Activated T-helper 9 cell treated with anti-CD3 and anti-CD28 coated beads, Interleukin-2, amount 50 U/mL, for 16 hours (primary cell): Measurements from ENCODE around the gene TIAL1.
"Not testable (repeated sequence)": the region's sequence is repeated elsewhere in the genome, so short reads cannot be mapped to it uniquely, and the experiment has no call there.

Experiments
- DNase-seq: peaks from one replicate; pipeline ENCODE4 v3.0.0-alpha.2; 2020; ENCODE audit warnings: low read depth

Gene TIAL1, protein sequence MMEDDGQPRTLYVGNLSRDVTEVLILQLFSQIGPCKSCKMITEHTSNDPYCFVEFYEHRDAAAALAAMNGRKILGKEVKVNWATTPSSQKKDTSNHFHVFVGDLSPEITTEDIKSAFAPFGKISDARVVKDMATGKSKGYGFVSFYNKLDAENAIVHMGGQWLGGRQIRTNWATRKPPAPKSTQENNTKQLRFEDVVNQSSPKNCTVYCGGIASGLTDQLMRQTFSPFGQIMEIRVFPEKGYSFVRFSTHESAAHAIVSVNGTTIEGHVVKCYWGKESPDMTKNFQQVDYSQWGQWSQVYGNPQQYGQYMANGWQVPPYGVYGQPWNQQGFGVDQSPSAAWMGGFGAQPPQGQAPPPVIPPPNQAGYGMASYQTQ

DNA sequence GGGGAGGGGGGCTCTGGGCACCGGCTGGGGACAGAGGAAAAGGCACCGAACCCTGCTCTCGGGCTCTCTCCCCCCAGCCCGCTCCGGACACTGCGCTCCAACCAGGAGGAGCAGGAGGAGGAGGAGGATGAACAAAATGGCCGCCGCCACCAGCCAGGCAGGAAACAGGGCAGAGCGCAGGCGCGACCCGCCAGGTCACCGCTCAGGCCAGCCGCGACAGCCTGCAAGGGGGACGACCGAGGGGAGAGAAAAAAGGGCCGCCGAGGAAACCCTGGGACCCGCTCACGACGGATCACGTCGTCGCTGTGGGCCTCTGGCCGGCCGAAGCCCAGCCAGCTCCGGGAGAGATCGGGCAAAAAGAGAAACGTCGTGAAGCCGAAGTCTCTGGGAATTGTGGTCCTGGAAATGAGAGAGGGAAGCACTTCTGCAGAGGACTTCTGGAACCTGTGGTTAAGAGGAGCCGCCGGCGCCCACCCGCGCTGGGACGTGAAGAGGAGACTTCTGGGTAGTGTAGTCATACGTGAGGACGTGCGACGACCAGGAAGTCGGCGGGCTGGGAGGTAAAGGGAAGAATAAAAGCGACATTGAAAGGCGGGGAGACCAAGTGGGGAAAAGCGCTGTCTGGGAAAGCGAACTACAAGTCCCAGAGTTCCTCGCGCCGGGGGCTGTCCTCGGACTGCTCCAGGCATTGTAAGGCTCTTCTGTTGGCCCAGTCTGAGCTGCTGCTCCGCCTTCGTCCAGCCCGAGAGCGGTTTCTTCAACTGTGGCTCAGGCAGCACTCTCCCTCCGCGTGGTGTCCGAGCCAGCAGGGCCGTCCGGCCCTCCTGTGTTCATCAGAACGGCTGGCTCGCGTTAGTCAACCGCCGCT lies at the start of gene TIAL1:
Gene TIAL1 (minus strand): TSS at position 428 of the 868 bp plus-strand sequence. CDS start 499 bp downstream, outside the sequence.
- DNase-seq: peak; percentile 85

DNA sequence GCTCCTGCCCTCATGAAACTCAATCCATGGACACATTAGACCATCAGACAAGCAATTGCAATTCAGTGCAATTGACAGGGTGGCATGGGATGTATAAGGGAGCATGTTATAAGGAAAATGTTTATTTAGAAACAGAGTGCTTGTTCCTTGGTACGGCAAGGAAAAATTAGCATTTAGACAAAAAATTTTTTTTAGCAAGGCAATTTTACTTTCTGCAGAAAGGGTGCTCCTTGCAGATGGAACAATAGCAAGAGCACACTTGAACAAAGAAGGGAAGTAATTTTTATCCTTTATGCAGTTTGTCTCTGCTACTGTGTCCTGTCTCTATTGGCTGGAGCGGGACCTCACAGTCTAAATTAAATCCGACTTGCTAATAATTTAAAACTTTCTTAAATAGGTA lies 48.2 kb upstream of the TIAL1 start:
- DNase-seq: no peak

DNA sequence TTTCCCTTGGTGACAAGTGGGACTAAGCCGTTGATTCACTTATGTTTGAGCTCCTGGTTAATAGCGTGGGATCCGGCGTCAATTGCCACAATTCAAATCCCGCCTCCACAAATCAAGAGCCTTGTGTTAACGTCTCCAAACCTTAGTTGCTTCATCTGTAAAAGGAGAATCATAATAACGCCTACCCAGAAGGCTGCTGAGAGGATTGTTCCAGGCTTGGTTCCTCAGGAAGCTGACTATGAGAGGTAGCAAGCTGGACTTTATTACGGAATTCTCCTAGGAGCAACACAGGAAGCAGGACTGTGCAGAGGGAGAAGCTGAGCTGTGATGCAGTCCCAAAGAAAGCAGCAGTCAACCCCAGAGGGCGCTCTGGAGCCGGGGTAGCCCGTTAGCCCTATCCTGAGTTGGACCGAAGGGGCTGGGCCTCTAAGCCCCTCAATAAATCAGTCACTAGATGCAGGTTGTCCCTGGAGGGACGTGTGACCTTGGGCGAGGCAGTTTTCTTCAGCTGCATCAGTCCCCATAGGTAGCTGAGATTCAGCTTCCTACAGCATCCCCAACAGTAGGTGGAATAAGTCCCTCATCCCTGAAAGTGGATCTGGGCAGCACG lies 47.5 kb upstream of the TIAL1 start:
- no peak for DNase-seq

DNA sequence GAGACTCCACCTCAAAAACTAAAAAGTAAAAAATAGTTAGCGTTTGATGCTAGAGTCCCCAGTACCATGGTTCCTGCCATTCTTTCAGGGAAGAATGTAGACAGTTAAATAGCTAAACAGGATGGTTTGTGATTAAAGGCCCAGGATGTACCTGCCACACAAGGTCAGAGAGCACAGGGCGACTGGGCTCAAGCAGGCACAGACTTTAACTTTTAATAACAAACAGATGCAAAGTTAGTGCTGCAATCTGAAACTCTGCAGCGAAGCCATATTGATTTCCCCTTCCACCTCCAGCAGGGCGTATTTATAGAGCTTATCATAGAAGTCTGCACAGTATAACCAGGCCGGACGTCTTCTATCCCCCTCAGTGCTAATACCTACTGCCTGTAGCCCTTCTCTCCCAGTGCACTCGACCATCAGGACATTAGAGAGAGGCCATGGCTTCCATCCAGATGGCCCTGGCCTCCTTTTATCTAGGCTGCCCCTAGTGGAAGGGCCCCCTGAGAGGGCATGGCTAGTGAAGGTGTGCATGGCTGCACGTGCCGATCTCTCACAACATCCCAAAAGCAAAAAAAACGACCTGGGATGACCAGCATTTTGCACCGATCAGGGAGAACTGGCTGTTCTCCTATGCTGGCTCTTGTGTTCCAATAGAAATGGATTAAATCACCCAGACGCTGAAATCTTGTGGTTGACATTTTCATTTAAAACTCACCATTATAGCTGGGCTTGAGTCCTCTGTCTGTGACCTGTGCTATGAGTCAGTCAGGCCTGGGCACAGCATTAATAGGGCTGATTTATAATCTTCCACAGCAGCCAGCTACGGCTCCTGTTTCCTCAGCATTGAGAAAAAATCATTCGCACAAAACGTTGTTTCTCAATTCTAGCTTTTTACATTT lies 46.8 kb upstream of the TIAL1 start:
- no peak for DNase-seq

DNA sequence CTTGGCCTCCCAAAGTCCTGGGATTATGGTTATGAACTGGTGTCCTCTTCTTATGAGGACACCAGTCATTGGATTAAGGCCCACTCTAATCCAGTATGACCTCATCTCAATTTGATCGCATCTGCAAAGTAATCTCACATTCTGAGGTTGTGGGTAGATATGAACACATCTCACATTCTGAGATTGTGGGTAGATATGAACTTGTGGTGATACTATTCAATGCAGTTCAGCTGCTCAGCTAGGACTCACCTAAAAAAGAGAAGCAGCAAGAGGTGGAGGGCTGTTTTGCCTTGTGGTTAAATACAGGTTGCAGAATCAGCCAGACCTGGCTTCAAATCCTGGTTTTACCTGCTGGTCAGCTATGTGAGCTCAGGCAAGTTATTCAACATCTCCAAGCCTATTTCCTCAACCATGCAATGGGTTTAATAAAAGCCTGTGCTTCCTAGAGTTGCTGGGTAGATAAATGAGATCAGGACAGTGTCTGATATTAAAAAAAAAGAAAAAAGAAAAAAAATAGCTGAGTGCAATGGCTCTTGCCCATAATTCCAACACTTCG lies 45.9 kb upstream of the TIAL1 start:
- no peak for DNase-seq

DNA sequence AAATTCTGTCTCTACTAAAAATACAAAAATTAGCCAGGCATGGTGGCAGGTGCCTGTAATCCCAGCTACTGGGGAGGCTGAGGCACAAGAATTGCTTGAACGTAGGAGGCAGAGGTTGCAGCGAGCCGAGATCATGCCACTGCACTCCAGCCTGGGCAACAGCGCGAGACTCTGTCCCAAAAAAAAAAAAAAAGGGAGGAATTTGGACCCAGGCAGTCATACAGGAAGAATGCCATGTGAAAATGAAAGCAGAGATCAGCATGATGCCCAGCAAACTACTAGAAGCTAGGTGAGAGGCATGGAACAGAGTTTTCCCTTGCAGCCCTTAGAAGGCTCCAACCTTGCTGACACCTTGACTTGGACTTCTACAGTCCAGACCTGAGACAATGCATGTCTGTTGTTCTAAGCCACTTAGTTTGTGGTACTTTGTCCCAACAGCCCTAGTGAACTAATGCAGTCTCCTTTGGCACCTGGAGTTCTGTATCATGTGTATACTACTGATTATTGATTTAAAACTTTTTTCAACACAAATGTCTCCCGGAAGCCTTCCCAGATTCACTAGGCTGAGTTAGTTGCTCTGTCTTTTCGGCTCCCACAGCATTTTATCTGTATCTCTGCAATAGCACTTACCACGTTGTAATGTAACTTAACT lies 44.2 kb upstream of the TIAL1 start:
- no peak for DNase-seq

DNA sequence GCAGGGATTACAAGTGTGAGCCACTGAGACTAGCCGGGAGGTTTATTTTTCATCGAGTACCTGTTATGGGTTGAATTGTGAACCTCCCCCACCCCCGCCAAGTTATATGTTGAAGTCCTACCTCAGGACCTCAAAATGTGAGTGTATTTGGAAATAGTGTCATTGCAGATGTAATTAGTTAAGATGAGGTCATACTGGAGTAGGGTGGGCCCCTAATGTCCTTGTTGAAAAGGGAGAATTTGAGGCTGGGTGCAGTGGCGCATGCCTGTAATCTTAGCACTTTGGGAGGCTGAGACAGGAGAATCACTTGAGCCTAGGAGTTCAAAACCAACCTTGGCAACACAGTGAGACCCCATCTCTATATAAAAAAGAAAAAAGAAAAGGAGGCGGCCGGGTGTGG lies 43.6 kb upstream of the TIAL1 start:
- DNase-seq: no peak

DNA sequence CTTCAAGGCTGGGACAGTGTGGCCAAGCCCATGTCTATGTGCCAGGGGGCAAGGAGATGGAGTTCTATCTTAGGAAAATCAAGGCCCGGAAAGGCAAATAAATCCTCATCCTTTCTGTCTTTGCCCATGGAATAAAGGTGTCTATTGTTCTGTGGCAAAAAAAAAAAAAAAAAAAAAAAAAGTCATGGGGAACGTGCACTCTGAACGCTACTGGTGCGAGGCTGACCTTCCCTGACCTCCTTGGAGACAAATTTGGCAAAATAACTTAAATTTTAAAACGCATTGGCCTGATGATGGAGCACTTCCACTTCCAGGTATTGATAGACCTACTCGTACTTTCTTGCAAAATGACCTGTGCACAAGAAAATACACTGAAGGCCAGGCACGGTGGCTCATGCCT lies 42.2 kb upstream of the TIAL1 start:
- no peak for DNase-seq

DNA sequence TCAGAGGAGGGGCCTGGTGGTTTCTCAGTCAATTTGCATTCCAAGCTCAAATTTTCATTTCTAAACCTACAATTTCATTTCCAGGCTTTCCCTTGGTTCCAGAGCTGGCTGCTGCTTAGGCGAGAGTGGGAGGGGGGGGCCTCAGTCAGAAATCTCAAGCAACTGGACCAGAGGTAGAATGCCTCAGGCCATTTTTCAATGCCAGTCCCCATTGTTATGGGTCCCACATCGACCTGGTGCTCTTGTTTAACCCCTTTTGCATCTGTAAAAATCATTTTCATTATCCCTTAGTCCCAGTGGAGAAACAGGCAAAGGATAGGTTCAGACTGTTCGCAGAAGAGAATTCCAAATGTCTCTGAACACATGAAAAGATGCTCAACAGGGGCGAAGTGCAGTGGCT lies 40.9 kb upstream of the TIAL1 start:
- no peak for DNase-seq

DNA sequence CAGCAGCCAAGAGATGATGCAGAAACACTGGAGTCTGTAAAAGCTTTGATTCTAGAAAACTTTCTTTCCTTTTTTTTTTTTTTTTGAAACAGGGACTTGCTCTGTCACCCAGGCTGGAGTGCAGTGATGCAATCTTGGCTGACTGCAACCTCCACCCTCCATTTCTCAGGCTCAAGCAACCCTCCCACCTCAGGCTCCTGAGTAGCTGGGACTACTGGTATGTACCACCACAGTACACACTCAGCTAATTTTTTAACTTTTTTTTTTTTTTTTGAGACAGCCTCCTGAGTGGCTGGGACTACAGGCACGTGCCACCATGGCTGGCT lies 37.4 kb upstream of the TIAL1 start:
- no peak for DNase-seq

DNA sequence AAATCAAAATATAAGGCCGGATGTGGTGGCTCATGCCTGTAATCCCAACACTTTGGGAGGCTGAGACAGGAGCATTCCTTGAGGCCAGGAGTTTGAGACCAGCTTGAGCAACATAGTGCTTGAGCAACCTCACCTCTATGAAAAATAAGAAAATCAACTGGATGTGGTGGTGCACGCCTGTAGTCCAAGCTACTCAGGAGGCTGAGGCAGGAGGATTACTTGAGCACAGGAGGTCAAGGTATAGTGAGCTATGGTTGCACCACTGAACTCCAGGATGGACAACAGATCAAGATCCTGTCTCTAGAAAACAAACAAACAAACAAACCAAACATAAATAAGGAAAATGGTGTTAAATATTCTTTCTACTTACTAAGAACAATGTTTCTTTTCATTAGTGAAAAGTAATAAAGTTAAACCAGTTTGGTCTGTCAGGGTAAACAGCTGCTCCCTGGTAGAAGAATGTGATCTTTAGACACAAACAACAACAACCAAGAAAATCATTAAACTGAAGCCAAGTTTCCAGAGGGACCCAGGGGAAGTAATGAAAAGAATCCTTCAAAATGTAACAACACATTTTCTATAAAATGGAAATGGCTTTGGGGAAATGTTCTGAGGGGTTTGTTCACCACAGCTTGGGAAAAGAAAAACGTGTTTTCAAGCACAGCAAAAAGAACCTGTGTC lies 36.9 kb upstream of the TIAL1 start:
- no peak for DNase-seq

DNA sequence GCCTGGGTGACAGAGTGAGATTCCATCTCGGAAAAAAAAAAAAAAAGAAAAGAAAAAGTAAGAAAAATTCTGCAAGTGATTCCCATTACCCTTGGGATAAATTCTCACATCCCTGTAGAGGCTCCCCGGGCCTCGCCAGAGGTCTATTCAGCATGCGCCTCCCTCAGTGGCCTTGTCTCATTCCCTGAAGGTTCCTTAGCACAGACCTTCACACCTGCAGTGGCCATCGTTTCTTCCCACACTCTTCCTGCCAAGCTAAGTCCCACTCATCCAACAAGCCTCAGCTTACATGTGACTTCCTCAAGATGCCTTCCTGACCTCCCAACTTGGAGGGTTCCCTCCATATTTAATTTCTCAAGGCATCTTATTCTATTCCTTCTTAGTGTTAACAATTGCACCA lies 33.5 kb upstream of the TIAL1 start:
- no peak for DNase-seq

DNA sequence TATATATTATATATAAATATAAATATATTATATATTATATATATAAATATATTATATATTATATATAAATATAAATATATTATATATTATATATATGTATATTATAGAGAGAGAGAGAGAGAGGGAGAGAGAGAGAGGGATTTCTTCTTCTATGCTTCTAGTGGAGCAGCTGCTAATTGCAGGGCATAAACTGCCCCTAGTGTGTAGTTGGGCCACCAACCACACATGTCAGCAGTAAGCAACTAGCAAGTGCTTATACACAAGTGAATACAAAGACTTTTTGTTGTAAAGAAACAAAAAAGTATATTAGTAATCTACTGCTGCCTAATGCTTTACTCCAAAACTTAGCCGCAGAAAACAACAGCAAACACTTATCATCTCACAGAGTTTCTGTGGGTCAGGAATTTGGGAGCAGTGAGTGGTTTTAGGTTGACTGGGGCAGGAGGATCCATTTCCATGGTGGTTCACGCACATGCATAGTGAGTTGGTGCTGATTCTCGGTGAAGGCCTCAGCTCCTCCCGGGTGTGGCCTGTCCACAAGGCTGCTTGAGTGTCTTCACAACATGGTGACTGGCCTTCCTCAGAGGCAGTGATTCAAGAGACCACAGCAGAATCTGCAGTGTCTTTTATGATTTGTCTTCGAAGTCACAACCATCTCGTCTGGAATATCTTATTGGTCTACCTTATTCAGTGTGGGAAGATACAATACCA lies 29.0 kb upstream of the TIAL1 start:
- DNase-seq: no peak

DNA sequence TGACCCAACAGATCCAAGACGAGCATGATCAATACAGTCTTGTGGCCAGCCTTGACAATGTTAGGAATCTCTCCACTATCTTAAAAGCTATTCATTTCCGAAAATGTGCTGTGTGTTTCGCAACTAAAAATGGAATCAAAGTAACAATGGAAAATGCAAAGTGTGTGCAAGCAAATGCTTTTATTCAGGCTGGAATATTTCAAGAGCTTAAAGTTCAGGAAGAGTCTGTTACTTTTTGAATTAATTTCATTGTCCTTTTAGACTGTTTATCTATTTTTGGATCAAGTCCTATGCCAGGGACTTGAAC lies 24.3 kb upstream of the TIAL1 start:
- DNase-seq: no peak

DNA sequence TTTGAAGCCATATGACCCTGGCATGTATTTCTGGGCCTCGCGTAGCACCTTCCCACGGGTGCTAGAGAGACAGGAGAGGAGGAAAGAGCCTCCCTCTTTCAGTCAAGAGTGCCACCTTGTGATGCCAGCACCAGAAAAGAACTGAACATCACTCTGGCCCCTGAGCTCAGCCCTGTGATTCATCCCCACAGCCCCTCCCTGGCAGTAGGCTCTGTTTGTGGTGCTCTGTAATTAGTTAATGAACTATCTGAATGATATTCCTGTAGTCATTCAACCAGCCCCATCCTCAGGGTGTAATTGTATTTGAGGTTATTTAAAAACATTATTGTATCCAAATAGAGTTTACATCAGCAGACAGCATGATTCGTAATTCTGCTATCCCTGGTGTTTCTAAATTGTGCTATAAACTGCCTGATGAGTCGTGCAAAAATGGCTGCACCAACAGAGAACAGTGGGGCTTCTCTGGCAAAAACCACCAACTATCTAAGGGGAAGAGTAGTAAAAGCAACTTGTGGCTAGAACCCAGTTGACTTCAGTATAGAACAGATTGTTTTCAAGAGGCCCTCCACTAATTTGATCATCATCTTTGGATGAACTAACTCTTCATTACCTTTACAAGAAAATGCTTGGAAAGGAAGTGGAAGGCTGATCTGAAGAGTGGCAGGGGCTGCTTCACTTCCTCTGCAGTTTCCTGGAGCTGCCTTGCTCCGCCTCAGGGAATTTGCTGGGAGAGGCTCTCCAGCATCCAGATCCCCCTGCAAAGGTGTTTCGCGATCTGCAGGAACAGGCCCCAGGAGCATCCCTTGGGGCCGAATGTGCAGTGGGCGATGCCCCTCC lies 23.7 kb upstream of the TIAL1 start:
- no peak for DNase-seq

DNA sequence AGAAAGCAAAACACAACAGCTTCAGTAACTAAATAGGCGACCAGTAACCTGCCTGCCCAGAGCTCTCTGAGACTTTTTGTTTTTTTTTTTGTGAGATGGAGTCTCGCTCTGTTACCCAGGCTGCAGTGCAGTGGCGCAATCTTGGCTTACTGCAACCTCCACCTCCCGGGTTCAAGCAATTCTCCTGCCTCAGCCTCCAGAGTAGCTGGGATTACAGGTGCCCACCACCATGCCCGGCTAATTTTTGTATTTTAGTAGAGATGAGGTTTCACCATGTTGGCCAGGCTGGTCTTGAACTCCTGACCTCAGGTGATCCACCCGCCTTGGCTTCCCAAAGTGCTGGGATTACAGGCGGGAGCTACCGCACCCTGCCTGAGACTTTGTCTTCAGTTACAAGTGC lies 23.0 kb upstream of the TIAL1 start:
- DNase-seq: not testable (repeated sequence)

DNA sequence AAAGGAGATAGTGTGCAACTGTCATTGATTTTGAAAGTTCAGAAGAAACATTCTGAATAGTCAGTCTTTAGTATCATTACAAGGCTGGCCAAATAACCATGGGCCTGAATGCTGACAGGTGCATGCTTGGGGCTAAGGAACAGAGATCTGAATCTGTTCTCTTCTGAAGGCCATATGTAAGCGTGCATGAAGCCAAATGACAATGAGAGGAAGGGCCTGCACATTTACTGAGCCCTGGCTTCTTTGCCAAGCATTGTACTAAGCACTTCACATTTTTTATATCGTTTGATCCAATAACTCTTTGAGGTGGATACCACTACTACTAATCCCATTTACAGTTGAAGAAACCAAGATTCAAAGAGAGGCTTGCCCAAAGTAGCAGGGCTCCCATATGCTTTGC lies 22.5 kb upstream of the TIAL1 start:
- DNase-seq: no peak

DNA sequence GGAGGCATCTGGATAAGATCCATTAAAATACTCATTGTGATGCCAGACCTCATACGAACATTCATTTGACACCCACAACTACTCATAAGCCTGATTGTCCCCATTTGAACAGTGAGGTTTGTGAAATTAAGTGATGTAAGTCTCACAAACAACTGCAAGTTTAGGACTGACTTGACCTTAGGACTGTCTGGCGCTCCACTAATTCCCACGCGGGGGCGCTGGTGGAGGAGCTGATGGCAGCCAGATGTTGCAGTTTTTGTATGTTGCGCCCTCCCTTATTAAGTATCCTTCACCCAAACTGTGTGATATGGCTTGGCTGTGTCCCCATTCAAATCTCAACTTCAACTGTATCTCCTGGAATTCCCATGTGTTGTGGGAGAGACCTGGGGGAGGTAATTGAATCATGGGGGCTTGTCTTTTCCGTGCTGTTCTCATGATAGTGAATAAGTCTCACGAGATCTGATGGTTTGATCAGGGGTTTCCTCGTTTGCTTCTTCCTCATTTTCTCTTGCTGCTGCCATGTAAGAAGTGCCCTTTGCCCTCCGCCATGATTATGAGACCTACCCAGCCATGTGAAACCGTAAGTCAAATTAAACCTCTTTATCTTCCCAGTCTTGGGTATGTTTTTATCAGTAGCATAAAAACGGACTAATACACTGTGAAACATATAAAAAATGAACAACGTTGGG lies 20.3 kb upstream of the TIAL1 start:
- DNase-seq: no peak

DNA sequence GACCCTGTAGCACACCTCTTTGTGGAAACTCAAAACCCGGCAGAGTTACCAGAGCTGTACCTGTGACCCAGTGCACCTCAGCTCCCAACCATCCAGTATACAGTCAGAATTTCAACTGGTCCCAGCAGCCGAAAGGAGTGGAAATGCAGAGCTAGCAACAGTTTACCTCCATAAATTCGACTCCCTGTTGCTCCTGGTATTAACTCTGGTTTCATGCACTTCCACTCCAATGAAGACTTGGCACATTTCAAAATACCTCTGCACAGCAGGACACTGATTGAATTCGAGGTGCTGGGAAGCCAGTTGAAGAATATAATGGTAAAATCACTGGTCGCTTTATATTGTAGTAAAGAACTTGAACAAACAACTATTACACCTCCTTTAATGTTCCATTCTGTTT lies 17.9 kb upstream of the TIAL1 start:
- no peak for DNase-seq
